ENCODE results near the gene IMMP2L. TPM values are rescaled to one million over a fixed set of nuclear protein-coding genes. Genes with fewer than 3 reads are reported as not detected.

The IMMP2L gene
- total and polyA plus RNA-seq, 2 of the 4 experiments (the other 2 are of a cell fraction), result 5.8 to 9.3 TPM

DNA sequence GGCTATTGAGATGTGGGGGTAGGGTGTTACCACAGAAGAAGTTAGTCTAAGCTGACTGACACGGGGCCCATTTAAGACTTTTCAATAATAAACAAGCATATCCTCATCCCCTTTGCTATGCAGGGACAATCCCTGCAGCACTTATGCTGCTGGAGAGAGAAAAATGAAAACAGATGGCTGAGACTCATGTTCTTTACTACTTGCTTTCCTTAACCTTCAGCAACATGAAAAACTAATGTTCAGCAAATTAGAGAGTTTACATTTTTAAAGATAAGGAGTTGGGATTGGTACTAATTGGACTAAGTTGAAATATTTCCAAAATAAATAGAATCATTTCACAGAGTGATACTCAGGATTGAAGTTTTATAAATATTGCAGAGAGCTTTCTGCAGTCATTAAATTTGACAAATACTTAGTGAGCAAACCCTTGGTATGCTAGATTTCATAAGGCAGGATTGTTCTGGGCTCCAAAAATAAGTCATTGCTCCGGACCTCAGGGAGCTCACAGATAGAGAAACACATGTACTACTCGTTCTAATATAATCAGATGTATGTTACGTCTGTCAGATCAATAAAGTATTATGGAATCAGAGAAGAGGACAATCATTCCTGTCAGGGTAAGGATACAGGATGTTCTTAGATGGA is 618.5 kb downstream of the IMMP2L start:
- intact Hi-C loops (cut with micrococcal nuclease), result no loop called here
- no peaks in the 10 kb centered on the region for H3K9me1 ChIP-seq (ENCODE audit: insufficient read depth, low read length)
- WGBS, 2 experiments (ENCODE audit: extremely low coverage in 2 of 2, insufficient read length in 1 of 2), result no CpG with 5 or more reads among the region's 4 CpGs
- H4K91ac ChIP-seq (ENCODE audit: insufficient read depth, low read depth, low read length), result no peak overlapping the region
- ChIA-PET CTCF (interaction anchor here (1.2 kb wide), 1 partner anchor 19 kb away, joined by 3 read pairs; no protein-coding TSS in a partner anchor), POLR2A (ENCODE audit: unreplicated experiment) (no interaction called here)
- H4K8ac ChIP-seq (ENCODE audit: low read depth in 2 of 2, low read length in 2 of 2), result no peak overlapping the region
- no peak overlapping the region for H2AK5ac ChIP-seq (ENCODE audit: low read depth, low read length)
- peak overlapping the region; percentile 36; the same call in 1 of the 2 replicates for H3K4ac ChIP-seq (ENCODE audit: low read depth, low read length)
- no peak overlapping the region for H3K14ac ChIP-seq (replicated peaks; ENCODE audit: low read depth, low read length)
- no peak overlapping the region for H3K56ac ChIP-seq (ENCODE audit: extremely low read depth, insufficient read depth, low read length)
- H3K79me1 ChIP-seq (ENCODE audit: low read depth in 1 of 2, low read length in 2 of 2), result no peaks in the 10 kb centered on the region
- no peaks in the 10 kb centered on the region for H3K9me3 ChIP-seq (ENCODE audit: control insufficient read depth, insufficient read depth, low read length)
- H2BK120ac ChIP-seq (ENCODE audit: low read depth, low read length), result peak overlapping the region; percentile 32; the same call in 1 of the 2 replicates
- H4K20me1 ChIP-seq (ENCODE audit: insufficient read depth, low read length), result no peaks in the 10 kb centered on the region
- peak overlapping the region; percentile 93; the same call in 1 of the 2 replicates for H3K18ac ChIP-seq (ENCODE audit: low read depth, low read length)
- H2BK5ac ChIP-seq (ENCODE audit: low read depth, low read length, poor library complexity, severe bottlenecking), result no peak overlapping the region
- no peaks in the 10 kb centered on the region for H3K27me3 ChIP-seq (ENCODE audit: control insufficient read depth, insufficient read depth, low read length)
- H3K4me3 ChIP-seq (ENCODE audit: insufficient read depth, low read depth, low read length), result no peak overlapping the region
- DNase-seq, result peak; percentile 76
- ATAC-seq (ENCODE audit: low read depth), result peak; percentile 93
- H3K9ac ChIP-seq (ENCODE audit: low read depth, low read length), result no peak overlapping the region
- no peak overlapping the region for H2AK9ac ChIP-seq (replicated peaks; ENCODE audit: low read depth, low read length, poor library complexity)
- no peaks in the 10 kb centered on the region for H3K36me3 ChIP-seq (ENCODE audit: control insufficient read depth, insufficient read depth, low read length)
- no TSS peak for BruUV-seq (replicated peaks)
- peaks cover 9% of the 10 kb centered on the region for H3K4me1 ChIP-seq (ENCODE audit: control insufficient read depth, insufficient read depth, low read length)
- peak overlapping the region; percentile 60 for H3K4me2 ChIP-seq (ENCODE audit: low read depth, low read length)
- no peak overlapping the region for H2AFZ ChIP-seq (replicated peaks; ENCODE audit: low read length, poor library complexity)
- TF ChIP-seq NFE2L2 (IDR thresholded peaks at IDR 0.05; ENCODE audit: low read depth, low read length) (no peak), MAFK (IDR thresholded peaks at IDR 0.05; ENCODE audit: low read depth, low read length) (no peak), RCOR1 (IDR thresholded peaks at IDR 0.05; ENCODE audit: insufficient replicate concordance, low read length) (no peak), RFX5 (IDR thresholded peaks at IDR 0.05; ENCODE audit: low read depth, low read length) (no peak), POLR2A (IDR thresholded peaks at IDR 0.05; ENCODE audit: low read depth, low read length) (no peak), BHLHE40 (IDR thresholded peaks at IDR 0.05; ENCODE audit: low read depth, low read length) (no peak), CHD1 (IDR thresholded peaks at IDR 0.05; ENCODE audit: low read depth, low read length) (no peak), RAD21 (IDR thresholded peaks at IDR 0.05; ENCODE audit: low read length) (no peak), MXI1 (IDR thresholded peaks at IDR 0.05; ENCODE audit: borderline replicate concordance, low read depth, low read length) (no peak), MAZ (IDR thresholded peaks at IDR 0.05; ENCODE audit: borderline replicate concordance, low read depth, low read length) (no peak)
- TF ChIP-seq, protein P1, sequence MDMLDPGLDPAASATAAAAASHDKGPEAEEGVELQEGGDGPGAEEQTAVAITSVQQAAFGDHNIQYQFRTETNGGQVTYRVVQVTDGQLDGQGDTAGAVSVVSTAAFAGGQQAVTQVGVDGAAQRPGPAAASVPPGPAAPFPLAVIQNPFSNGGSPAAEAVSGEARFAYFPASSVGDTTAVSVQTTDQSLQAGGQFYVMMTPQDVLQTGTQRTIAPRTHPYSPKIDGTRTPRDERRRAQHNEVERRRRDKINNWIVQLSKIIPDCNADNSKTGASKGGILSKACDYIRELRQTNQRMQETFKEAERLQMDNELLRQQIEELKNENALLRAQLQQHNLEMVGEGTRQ (IDR thresholded peaks at IDR 0.05; ENCODE audit: low read depth, low read length), result no peak
- TF ChIP-seq, protein P2, sequence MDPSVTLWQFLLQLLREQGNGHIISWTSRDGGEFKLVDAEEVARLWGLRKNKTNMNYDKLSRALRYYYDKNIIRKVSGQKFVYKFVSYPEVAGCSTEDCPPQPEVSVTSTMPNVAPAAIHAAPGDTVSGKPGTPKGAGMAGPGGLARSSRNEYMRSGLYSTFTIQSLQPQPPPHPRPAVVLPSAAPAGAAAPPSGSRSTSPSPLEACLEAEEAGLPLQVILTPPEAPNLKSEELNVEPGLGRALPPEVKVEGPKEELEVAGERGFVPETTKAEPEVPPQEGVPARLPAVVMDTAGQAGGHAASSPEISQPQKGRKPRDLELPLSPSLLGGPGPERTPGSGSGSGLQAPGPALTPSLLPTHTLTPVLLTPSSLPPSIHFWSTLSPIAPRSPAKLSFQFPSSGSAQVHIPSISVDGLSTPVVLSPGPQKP (IDR thresholded peaks at IDR 0.05; ENCODE audit: borderline replicate concordance, low read depth, low read length), result no peak
- no peak overlapping the region for H3K23ac ChIP-seq (ENCODE audit: low read depth, low read length)
- H2BK15ac ChIP-seq (ENCODE audit: low read depth, low read length), result no peak overlapping the region; the same call in 2 of the 3 replicates
- dilution Hi-C loops (cut with HindIII; ENCODE audit: low sequenced_read_pairs, unreplicated experiment), result no loop called here
- no peak overlapping the region for H4K5ac ChIP-seq (ENCODE audit: low read depth, low read length)
- 0 out of 2 replicates have a peak overlapping the region, but pooled peaks have one; percentile 5 for H2BK20ac ChIP-seq (ENCODE audit: low read depth, low read length)
- in situ Hi-C loops (cut with MboI; ENCODE audit: low sequenced_read_pairs), result no loop called here
- H3K27ac ChIP-seq (ENCODE audit: insufficient read depth, low read length), result no peak overlapping the region
